H1 (cell line): ENCODE data around the gene SCFD1. TPM values are rescaled to one million over a fixed set of nuclear protein-coding genes. Genes with fewer than 3 reads are reported as not detected.

Experiments
- BACH1 ChIP-seq: IDR thresholded peaks from 2 replicates; pipeline ENCODE4 v1.6.1; 2012; ENCODE audit warnings: low read length, improper control_type of control experiment
- EGR1 ChIP-seq: IDR thresholded peaks from 2 replicates; pipeline ENCODE4 v1.6.1; 2011; ENCODE audit warnings: low read depth, low read length, borderline replicate concordance
- RAD21 ChIP-seq, 2 experiments: IDR thresholded peaks in 1 of 2; conservative IDR thresholded peaks in 1 of 2; 2 replicates each; pipeline ENCODE4 v1.6.1; 2011; ENCODE audit warnings: low read depth in 2 of 2, low read length in 2 of 2, improper control_type of control experiment in 1 of 2, inconsistent platforms in 1 of 2, mild to moderate bottlenecking in 1 of 2, moderate library complexity in 1 of 2
- SP1 ChIP-seq: IDR thresholded peaks from 2 replicates; pipeline ENCODE4 v1.6.1; 2011; ENCODE audit warnings: low read depth, low read length
- SP2 ChIP-seq: IDR thresholded peaks from 2 replicates; pipeline ENCODE4 v1.6.1; 2012; ENCODE audit warnings: mild to moderate bottlenecking, low read length, inconsistent platforms
- TBP ChIP-seq: IDR thresholded peaks from 2 replicates; pipeline ENCODE4 v1.6.1; 2011; ENCODE audit warnings: low read depth, low read length, improper control_type of control experiment
- TEAD4 ChIP-seq: IDR thresholded peaks from 2 replicates; pipeline ENCODE4 v1.6.1; 2012; ENCODE audit warnings: low read depth, low read length, inconsistent platforms, mixed read lengths
- polyA plus RNA-seq, 7 experiments: library from polyadenylated mRNA; depleted of rRNA in 3 of 7; stranded (reverse) in 5 of 7; unstranded in 2 of 7; fragments of >200 nt in 5 of 7; fragments of 200-250 nt in 2 of 7; gene quantifications; 1 replicate in 5 of 7; 2 replicates in 1 of 7; 4 replicates in 1 of 7; pipeline versions ENCODE4 v1.2.1 to v1.2.3, GENCODE V29; 2011 to 2013; ENCODE audit warnings: missing spikeins in 2 of 7, mixed read lengths in 2 of 7
- total RNA-seq: library from RNA; stranded (reverse); fragmentation: NEBNext Ultra II Directional; extraction: Animal tissue kit (Norgen Biotek cat#: 25700); gene quantifications from 2 replicates; pipeline ENCODE4 v1.2.1, GENCODE V29; 2021
- TF ChIP-seq, protein P1 (sequence below): fragments of 300-600 bp; sonication (generic); IDR thresholded peaks from 2 replicates; pipeline ENCODE4 v1.7.1; 2012; ENCODE audit warnings: low read length, moderate library complexity, mild to moderate bottlenecking, inconsistent platforms; ENCODE audit not compliant: insufficient replicate concordance

SCFD1 gene
- total and polyA plus RNA-seq, 2 of the 8 experiments (the other 6 are each of a cell fraction or from before 2014, with no cell fraction given), result 32.8 to 64.5 TPM

GRCh38 chr14:30585204-30585603, 36.9 kb upstream of the SCFD1 start (continued):
- TF ChIP-seq, protein P1, sequence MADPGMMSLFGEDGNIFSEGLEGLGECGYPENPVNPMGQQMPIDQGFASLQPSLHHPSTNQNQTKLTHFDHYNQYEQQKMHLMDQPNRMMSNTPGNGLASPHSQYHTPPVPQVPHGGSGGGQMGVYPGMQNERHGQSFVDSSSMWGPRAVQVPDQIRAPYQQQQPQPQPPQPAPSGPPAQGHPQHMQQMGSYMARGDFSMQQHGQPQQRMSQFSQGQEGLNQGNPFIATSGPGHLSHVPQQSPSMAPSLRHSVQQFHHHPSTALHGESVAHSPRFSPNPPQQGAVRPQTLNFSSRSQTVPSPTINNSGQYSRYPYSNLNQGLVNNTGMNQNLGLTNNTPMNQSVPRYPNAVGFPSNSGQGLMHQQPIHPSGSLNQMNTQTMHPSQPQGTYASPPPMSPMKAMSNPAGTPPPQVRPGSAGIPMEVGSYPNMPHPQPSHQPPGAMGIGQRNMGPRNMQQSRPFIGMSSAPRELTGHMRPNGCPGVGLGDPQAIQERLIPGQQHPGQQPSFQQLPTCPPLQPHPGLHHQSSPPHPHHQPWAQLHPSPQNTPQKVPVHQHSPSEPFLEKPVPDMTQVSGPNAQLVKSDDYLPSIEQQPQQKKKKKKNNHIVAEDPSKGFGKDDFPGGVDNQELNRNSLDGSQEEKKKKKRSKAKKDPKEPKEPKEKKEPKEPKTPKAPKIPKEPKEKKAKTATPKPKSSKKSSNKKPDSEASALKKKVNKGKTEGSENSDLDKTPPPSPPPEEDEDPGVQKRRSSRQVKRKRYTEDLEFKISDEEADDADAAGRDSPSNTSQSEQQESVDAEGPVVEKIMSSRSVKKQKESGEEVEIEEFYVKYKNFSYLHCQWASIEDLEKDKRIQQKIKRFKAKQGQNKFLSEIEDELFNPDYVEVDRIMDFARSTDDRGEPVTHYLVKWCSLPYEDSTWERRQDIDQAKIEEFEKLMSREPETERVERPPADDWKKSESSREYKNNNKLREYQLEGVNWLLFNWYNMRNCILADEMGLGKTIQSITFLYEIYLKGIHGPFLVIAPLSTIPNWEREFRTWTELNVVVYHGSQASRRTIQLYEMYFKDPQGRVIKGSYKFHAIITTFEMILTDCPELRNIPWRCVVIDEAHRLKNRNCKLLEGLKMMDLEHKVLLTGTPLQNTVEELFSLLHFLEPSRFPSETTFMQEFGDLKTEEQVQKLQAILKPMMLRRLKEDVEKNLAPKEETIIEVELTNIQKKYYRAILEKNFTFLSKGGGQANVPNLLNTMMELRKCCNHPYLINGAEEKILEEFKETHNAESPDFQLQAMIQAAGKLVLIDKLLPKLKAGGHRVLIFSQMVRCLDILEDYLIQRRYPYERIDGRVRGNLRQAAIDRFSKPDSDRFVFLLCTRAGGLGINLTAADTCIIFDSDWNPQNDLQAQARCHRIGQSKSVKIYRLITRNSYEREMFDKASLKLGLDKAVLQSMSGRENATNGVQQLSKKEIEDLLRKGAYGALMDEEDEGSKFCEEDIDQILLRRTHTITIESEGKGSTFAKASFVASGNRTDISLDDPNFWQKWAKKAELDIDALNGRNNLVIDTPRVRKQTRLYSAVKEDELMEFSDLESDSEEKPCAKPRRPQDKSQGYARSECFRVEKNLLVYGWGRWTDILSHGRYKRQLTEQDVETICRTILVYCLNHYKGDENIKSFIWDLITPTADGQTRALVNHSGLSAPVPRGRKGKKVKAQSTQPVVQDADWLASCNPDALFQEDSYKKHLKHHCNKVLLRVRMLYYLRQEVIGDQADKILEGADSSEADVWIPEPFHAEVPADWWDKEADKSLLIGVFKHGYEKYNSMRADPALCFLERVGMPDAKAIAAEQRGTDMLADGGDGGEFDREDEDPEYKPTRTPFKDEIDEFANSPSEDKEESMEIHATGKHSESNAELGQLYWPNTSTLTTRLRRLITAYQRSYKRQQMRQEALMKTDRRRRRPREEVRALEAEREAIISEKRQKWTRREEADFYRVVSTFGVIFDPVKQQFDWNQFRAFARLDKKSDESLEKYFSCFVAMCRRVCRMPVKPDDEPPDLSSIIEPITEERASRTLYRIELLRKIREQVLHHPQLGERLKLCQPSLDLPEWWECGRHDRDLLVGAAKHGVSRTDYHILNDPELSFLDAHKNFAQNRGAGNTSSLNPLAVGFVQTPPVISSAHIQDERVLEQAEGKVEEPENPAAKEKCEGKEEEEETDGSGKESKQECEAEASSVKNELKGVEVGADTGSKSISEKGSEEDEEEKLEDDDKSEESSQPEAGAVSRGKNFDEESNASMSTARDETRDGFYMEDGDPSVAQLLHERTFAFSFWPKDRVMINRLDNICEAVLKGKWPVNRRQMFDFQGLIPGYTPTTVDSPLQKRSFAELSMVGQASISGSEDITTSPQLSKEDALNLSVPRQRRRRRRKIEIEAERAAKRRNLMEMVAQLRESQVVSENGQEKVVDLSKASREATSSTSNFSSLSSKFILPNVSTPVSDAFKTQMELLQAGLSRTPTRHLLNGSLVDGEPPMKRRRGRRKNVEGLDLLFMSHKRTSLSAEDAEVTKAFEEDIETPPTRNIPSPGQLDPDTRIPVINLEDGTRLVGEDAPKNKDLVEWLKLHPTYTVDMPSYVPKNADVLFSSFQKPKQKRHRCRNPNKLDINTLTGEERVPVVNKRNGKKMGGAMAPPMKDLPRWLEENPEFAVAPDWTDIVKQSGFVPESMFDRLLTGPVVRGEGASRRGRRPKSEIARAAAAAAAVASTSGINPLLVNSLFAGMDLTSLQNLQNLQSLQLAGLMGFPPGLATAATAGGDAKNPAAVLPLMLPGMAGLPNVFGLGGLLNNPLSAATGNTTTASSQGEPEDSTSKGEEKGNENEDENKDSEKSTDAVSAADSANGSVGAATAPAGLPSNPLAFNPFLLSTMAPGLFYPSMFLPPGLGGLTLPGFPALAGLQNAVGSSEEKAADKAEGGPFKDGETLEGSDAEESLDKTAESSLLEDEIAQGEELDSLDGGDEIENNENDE, result no peak
- TF ChIP-seq RAD21 (IDR thresholded peaks at IDR 0.05 in 1 of 2, conservative IDR thresholded peaks at IDR 0.05 in 1 of 2; ENCODE audit: low read depth in 2 of 2, low read length in 2 of 2), result no peak
- TF ChIP-seq TBP, result no peak
- no peak for TF ChIP-seq TEAD4
- no peak for TF ChIP-seq SP2
- no peak for TF ChIP-seq BACH1
- TF ChIP-seq EGR1, result no peak
- no peak for TF ChIP-seq SP1
